Subcutaneous adipose tissue (tissue), 4 donors: Measurements from ENCODE around the gene AQP2. TPM values are rescaled to one million over a fixed set of nuclear protein-coding genes. Genes with fewer than 3 reads are reported as not detected.

Experiments
- CTCF ChIP-seq: fragments of 450-650 bp; IDR thresholded peaks from one replicate; pipeline ENCODE4 v1.5.1; 2016; ENCODE audit warnings: low read depth, mild to moderate bottlenecking, control low read depth, antibody characterized with exemption, moderate library complexity
- total RNA-seq, 4 donors: library from RNA; depleted of rRNA; stranded (reverse); fragments of >200 nt; gene quantifications; one replicate each; pipeline ENCODE4 v1.1.0, GENCODE V29; 2016

The AQP2 gene
- total RNA-seq, 4 donors from 2014 or later, result not detected

- TF ChIP-seq CTCF, result no peak
Observed at GRCh38 chr12:49944046-49944445, 6.5 kb upstream of the AQP2 start.

- no peak for TF ChIP-seq CTCF
Observed at GRCh38 chr12:49944718-49945117, 5.8 kb upstream of the AQP2 start.

GRCh38 chr12:49945394-49946080, 5.0 kb upstream of the AQP2 start:
- TF ChIP-seq CTCF, result no peak

GRCh38 chr12:49946086-49946485, 4.5 kb upstream of the AQP2 start:
- no peak for TF ChIP-seq CTCF

GRCh38 chr12:49946497-49946896, 4.0 kb upstream of the AQP2 start:
- no peak for TF ChIP-seq CTCF

GRCh38 chr12:49947593-49948226, 2.8 kb upstream of the AQP2 start:
- TF ChIP-seq CTCF, result no peak

GRCh38 chr12:49948866-49949845, 1.4 kb upstream of the AQP2 start:
- TF ChIP-seq CTCF, result no peak
